Muscle of back (tissue), 11 donors: Measurements from ENCODE around the gene TMEM182. TPM values are rescaled to one million over a fixed set of nuclear protein-coding genes. Genes with fewer than 3 reads are reported as not detected.

ENCODE experiments used
- DNase-seq, 3 donors: peaks; one replicate each; pipeline versions ENCODE4 v3.0.0 to v3.0.0-alpha.2; 2013
- polyA plus RNA-seq, 10 donors: library from polyadenylated mRNA; unstranded; fragments of 120-200 nt; gene quantifications; one replicate each; pipeline ENCODE4 v1.2.1, GENCODE V29; 2013; ENCODE audit not compliant: insufficient read length in 10 of 10

Gene TMEM182
- polyA plus RNA-seq, 10 donors, result 75.7 to 211 (median 157) TPM

DNA sequence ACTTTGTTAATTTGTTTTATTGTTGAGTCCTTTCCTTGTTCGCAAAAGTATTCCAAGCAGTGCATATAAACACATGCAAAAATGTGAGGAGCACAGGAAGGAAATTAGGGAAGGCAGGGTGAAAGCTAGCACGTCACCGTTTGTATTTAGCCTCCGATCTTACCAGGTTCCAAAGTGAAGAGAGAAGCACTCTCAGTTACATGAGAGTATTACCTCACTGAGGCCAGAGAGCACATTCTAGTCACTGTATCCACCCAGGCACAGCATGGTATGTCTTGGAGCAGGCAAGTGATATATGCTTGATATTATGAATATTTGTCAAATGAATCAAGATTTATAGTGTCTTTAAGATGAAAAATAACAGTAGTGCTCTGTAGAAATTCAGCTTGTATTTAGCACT lies 6.5 kb upstream of the TMEM182 start:
- no peak for DNase-seq

DNA sequence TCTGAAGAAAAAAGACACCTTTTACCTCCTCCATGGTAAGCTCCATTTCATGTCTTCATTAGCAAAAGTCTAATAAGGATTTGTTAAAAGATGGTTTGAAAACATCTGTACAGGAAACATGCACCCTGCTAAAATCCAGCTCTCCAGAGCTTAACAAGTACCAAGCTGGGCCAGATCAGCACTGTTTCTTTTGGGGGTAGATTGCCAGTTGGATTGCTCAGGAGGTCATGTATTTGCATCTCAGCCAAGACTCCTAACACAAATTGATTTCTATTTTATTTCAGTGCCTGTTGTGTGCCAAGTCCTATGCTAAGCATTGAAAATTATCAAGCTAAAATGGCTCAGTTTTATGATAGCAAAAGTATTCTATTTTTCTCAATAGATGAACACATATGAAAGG lies 3.4 kb upstream of the TMEM182 start:
- DNase-seq, result peak in 1 of 3 donors; percentile 49

DNA sequence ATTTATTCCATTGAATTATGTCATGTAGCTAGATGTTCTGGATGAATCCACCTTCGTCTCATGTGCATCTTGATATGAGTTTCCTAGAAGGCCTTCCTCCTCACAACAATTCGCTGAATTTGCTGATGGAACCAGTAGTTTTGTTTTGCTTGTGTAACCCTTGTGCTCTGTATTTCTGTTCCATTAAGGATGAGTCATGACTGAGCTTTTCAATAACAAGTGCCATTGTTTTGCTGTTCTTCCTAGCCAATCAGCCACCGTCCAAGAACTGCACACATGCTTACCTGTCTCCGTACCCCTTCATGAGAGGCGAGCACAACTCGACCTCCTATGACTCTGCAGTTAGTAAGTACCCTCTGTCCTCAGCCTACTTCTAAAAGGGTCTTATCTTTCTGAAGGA lies 2.3 kb downstream of the TMEM182 start:
- no peak for DNase-seq

DNA sequence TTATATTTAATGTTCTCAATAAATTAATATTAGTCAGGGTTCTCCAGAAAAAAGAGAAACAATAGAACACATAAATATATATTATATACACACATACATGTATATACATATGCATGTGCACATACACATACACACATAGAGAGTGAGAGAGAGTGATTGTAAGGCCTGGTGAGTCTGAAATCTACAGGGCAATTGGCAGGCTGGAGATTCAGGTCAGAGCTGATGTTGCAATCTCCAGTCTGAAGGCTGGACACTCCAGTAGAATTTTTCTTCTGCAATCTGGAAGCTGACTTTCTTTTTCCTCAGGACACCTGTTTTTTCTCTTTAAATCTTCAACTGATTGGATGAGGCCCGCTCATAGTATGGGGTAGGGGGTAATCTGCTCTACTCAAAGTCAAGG lies 3.2 kb downstream of the TMEM182 start:
- no peak for DNase-seq

DNA sequence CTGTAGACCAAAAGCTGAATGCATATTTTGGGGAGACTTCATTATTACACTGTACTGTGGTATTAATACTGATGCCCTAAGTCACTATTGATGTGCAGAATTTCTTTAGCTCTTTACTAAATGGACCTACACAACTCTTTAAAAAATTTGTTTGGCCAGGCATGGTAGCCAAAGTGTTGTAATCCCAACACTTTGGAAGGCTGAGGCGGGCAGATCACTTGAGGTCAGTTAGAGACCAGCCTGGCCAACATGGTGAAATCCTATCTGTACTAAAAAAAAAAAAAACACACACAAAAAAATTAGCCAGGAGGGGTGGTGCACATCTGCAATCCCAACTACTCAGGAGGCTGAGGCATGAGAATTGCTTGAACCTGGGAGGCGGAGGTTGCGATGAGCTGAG lies 6.4 kb downstream of the TMEM182 start:
- no peak for DNase-seq

DNA sequence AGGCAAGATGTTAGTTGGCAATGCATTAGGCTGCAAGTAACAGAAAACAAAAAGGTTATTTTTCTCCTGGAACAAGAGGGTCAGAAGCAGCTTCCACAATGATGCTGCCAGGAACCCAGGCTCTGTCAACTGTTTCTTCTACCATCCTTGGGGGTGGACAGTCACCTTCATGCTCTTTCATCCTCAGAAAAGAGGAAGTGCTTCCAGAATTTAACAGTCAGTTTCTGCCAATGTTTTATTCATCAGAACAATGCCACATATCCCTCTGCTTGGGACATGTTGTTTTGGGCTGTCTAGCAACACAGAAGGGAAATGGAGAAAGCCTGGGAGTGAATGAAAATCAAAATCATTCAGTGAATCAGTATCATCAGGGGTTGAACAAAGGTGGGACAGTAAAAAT lies 7.1 kb downstream of the TMEM182 start:
- no peak for DNase-seq

DNA sequence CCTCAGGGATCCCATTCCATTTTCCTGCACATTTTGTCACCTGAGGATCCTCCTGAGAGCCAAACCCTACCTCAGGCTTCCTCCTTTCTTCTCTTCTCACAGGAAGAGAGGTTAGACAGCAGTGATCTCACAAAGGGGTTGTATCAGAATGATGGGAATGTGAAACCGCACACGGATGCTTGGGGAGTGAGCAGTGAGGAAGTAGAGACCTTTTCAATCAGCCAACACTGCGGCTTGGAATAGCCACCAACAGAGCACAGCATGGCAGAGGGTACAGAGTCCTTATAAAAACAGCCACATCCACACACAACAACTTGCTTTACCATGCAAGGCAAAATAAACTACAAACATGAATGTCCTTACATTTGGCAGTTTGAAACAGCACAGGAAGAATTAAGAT lies 8.7 kb downstream of the TMEM182 start:
- DNase-seq, result no peak

DNA sequence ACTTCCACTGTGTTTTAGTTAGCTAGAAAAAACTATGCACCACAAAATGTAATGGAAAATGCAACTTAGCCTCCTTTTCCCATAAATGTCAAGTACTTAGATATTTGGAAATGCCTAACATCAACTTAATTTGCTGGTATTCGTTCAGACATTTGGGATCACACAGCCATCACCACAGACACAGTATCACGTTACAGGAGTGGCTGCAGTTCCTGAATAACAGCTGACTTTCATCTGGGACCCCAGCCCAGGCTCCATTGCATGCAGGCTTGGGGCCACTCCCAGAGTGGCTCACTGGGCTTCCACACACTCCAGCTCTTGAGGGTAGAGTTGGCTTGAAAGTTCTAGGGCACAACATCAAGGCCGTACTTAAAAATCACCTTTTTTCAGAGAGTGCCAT lies 9.3 kb downstream of the TMEM182 start:
- peak in 1 of 3 donors; percentile 53 for DNase-seq

DNA sequence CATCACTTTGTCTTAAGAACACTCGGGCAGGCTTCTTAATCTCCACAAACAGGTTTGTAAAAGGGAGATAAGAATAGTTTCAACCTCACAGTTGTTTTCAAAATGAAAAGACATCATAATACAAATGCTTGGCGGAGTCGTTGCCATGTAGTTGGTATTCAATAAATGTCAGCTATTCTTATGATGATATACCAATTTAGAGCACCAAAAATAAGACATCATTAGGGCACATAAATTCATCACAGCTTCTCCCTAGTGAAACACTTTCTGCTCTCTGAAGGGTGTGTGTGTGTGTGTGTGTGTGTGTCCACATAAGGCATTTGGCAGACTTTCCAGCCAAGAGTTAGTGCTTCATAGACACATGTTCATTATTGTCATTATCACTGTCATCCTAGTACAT lies 10.8 kb downstream of the TMEM182 start:
- DNase-seq, result no peak

DNA sequence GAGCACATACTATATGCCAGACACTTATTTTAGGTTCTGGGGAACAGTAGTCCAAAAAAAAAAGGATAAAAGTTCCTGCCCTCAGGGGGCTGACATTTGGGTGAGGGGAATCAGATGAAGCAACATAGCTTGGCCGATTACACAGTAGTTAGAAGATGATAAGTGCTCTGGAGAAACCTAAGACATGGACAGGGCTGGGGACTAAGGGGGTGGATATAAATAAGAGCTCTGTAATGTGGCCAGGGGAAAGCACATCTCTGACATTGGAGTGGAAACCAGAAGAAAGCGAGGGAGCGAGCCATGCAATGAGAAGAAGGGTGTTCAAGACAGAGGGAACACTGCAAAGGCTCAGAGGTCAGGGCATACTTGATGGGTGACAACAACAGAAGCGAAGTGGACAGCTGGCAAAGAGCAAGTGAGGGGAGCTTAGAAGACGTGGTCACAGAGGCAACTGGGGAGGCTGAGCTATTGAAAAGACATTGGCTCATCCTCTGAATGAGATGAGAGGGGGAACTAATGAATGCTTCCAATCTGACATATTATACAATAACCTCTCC lies 11.4 kb downstream of the TMEM182 start:
- peak in 1 of 3 donors; percentile 38 for DNase-seq

DNA sequence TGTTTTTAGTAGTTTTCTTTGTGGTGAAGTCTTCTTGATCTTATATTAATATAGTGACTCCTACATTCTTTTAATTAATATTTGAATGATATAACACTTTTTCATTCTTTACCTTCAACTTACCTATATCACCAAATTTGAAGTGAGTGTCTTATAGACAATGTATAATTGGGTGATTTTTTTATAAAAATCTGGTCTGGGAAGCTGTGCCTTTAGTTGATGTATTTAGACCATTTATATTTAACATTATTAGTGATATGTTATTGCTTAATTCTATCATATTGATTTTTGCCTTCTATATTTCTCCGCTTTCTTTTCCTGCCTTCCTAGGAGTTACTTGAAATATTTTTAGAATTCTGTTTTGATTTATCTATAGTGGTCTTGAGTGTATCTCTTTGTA lies 16.4 kb downstream of the TMEM182 start:
- DNase-seq, result no peak

DNA sequence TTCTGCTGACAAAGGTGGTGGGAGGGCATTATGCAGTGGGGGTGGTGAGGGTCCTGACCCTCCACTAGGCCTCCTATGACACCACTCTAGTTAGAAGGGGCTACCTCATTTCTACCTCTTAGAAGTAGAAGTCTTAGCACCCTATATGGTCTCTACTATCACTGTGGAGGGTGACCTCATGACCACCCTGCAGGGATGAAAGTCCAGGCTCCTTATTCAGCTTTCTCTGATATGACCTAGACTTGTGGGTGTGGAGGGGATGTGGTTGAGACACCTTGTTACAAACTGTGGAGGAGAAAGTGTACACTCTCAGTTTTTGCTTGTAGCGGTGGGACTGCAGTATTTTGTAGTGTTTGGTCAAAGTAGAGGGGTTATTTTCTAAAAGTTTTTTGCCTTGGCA lies 18.6 kb downstream of the TMEM182 start:
- DNase-seq, result no peak

DNA sequence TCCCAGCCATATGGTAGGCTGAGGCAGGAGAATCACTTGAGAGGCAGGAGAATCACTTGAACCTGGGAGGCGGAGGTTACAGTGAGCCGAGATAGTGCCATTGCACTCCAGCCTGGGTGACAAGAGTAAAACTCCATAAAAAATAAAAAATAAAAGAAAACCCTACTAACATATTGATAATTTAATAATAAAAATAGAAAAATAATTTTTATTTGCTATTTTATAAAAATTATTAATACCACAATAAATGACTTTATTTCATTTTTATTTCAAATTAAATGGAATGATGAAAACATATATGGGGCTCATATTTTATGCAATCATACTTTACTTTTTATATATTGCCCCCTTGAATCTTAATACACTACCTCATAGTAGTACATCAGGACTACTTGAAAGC lies 20.4 kb downstream of the TMEM182 start:
- no peak for DNase-seq

DNA sequence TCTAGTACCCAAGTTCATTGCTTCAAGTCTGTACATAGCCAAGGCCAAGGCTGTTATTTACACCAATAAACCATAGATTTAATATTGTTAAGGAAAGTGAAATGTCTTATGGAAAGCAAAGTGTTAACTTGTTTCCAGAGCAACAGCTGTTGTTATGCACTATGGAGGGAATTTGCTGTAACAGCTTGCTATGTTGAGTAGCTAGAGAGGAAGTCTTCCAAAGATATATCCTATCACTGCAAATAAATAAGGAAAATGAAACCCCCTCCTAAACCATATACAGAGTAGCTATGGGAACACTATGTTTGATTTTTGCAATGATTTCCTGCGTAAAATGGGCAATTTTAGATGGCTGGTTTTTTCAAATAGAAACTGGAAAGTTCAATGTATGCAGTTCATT lies 21.1 kb downstream of the TMEM182 start:
- DNase-seq, result peak in 2 of 3 donors; percentile 41 to 66

DNA sequence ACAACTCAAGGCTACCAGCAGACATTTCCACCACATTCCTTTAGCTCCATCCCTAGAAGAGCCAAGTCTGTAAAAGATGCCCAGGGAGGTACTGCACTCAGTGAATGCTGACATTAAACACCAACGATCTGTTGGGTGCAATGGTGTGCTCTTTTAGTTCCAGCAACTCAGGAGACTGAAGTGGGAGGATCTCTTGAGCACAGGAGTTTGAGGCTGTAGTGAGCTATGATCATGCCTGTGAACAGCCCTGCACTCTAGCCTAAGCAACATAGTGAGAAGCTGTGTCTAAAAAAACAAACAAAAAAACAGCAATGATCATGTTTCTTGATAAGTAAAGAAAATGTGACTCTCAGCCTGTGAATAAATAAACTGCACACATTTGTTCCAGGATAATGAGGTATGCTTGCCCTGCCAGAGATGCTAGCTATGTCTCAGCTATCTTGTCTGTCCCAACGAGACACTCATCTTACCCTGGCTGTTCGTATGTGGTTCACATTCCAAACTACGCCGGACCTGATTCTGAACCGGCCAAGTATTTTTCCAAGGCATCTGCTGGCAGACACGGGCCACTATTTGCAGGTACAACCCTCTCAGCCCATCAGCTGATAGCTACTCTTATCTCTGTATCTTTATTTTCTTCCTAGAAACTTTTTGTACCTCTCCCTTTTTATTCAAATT lies 21.8 kb downstream of the TMEM182 start:
- DNase-seq, result peak in 1 of 3 donors; percentile 39

DNA sequence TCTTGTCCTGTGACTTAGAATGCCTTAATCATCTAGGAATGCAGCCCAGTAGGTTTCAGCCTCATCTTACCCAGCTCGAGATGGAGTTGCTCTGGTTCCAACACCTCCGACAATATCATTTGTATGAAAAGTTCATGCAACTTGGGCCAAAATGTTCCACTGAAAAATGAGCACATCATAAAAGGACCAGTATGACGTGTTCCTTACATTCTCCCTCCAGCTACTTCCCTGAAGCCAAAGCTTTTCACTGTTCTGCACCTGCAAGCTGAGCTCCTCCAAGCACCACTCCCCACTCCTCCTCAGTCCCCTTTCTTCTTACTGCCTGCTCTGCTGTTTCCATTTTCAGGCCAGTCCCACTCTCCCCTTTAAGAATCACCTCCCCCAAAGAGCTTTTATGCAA lies 23.1 kb downstream of the TMEM182 start:
- peak in 1 of 3 donors; percentile 54 for DNase-seq

DNA sequence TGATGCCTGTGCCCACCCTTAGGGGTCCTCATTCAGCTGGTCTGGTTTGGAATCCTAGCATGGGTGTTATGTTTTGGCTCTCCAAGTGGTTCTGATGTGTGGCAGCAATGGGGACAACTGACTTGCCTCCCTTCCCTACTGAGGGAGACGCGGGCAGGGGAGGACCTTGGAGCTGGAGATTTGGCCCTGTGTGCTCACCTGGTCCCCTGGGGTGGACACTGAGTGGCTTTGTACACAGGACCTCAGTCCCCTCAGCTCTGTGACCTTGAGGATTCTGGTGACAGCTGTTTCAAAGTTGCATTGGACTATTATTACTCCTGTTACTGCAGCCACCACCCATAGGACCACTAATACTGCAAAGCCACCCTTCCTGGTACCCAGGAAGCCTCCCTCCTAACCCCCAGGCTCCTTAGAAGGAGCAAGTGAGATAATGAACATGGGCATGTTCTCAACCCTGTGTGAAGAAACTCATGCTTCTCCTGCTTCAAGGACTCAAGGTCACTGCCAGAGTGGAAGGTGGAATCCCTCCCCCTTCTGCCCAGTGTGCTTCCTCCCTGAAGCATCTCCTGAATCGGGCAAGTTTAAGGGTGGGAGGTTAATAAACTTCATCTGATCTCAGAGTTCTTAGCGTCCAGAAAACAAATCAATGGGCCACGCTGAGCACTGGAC lies 26.5 kb downstream of the TMEM182 start:
- DNase-seq, result no peak

DNA sequence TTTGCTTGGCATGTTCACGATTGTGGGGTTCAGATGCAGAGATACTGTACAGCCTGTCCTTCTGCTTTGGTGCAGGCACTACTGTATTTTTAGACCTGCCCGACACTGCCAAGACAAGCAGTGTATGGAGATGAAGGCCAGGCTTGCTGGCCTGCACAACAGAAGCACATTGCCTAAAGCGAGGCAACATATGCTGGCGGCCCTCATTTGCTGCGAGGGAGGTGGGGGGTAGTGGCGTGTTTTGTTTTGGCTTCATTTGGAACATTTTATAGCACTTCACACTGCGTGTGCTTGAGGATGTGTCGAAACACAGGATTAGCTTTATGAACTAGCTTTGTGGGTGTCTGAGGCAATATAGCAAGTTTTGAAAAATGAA lies 27.0 kb downstream of the TMEM182 start:
- DNase-seq, result peak in 1 of 3 donors; percentile 22

DNA sequence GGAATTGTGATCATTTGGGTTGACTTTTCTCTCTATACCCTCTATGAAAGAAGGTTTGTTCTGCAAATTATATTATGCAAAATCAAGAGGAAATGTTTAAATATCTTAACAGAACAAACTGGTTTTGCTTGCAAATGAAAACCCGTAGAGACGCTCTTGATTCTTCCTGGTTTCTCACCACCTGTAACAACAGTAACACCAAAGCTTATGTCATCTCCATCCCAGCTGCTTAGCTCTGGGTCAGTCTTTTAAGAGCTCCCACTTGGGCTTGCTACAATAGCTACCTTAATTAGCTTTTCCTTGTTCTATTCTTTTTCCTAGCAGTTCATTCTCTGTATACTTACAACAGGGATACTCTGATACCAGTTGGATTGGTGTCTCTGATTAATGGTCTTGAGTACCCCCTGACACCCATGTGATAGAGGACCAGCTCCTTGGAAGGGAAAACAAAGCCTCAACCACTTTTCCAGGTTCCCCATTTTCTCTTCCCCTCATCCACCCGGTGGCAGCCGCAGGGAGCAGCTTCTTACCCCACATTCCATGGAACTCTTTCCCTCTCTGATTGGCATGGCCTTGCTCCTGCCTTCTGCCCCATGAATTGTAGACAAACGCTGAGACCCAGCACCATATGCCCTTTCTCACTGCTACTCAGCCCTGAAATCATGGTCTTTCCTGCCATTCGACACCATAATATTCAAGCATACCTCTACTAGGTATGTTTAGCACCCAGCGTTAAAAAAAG lies 27.7 kb downstream of the TMEM182 start:
- DNase-seq, result no peak

DNA sequence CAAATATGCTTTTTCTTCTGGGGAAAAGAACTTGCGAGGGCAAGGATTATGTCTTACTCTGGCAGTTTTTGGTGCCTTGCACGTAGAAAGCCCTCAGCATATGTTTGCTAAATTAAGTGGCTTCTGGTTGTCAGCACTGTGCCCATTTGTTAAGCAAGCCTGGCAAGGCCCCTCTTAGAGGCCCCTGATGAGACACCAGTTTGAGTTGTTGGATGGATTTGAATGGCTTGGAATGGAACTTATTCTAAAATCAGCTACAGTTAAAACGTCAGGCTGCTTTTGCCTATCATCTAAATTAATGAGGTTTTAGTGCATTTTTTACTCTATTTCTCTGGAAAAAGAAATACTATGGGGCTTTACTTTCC lies 28.2 kb downstream of the TMEM182 start:
- no peak for DNase-seq

DNA sequence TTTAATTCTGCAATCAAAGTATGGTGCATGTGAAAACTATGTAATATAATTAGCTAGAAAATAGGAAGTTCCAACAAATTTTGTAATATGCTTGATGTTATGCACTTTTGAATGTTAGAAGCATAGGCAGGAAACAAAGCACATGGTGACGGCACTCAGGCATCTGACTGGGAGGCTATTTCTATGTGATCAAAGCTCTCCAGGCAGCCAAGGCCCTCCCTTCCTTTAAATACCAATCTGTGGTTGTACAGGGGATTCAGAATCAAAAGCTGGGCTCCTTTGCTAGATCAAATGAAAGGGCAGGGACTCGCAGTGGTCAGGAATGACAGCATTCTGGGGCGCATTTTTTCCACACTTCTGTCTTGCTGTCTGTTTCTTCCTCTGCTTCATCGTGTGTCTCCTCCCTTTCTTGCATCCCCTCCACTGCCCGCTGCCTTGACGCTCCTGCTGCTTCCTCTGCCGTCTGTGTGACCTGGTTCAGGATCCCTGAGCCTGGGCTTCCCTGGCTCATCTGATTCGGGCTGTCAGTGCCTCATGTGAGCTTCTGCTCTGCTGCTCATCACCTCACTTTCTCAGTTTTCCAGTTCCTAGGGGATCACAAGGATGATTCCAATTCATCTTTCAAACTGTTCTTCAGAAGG lies 30.9 kb downstream of the TMEM182 start:
- peak in 1 of 3 donors; percentile 15 for DNase-seq

DNA sequence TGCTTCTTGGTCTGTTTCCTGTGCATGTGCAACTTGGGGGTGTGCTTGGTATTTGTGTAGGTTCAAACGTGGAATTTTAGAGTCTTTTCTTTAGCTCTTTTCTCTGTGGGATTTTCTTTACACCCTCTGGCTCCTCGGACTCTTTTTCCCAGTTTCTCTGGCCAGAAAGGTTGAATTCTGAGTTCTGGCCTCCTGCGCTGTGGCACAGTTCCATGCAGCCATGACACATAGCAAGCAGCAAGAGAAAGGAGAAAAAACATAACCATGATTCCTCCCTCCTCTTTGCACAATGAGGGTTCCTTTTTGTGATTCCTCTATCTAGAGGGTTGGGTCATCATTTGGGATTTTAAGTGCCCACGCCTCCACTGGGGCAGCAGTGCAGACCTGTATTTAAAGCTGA lies 33.8 kb downstream of the TMEM182 start:
- no peak for DNase-seq
